RWPE2 (cell line): ENCODE data around the gene LAMTOR3.

Source experiments
- ATAC-seq: fragments of 200-7000 bp; cut with Tn5 transposase; 3 replicates; pipeline ENCODE4 v1.9.1; 2021; ENCODE audit warnings: low read depth
- DNase-seq: peaks from one replicate; pipeline ENCODE4 v3.0.0-alpha.2; 2020; ENCODE audit warnings: low spot score
- H3K27ac ChIP-seq: fragments of 450-650 bp; 2 replicates; pipeline ENCODE4 v1.5.1; 2017; ENCODE audit warnings: mild to moderate bottlenecking; ENCODE audit not compliant: poor library complexity, severe bottlenecking
- H3K27me3 ChIP-seq: fragments of 250-450 bp; sonication (Bioruptor Pico); 2 replicates; pipeline ENCODE4 v1.5.1; 2021; ENCODE audit warnings: mild to moderate bottlenecking, moderate library complexity; ENCODE audit not compliant: insufficient read depth, poor library complexity, severe bottlenecking
- H3K36me3 ChIP-seq: fragments of 250-450 bp; sonication (Bioruptor Pico); 2 replicates; pipeline ENCODE4 v1.5.1; 2020; ENCODE audit warnings: low read depth, mild to moderate bottlenecking, moderate library complexity
- H3K4me1 ChIP-seq: fragments of 250-450 bp; sonication (Bioruptor Pico); 2 replicates; pipeline ENCODE4 v1.5.1; 2021; ENCODE audit warnings: mild to moderate bottlenecking, moderate library complexity; ENCODE audit not compliant: insufficient read depth, poor library complexity, severe bottlenecking
- H3K4me3 ChIP-seq: fragments of 250-450 bp; sonication (Bioruptor Pico); 2 replicates; pipeline ENCODE4 v1.5.1; 2021; ENCODE audit warnings: mild to moderate bottlenecking, moderate library complexity; ENCODE audit not compliant: severe bottlenecking
- H3K9me3 ChIP-seq: fragments of 250-450 bp; sonication (Bioruptor Pico); 2 replicates; pipeline ENCODE4 v1.5.1; 2021; ENCODE audit warnings: mild to moderate bottlenecking, moderate library complexity; ENCODE audit not compliant: severe bottlenecking
- TF ChIP-seq, protein P1 (sequence below): fragments of 450-650 bp; IDR thresholded peaks from one replicate; pipeline ENCODE4 v1.5.1; 2017; ENCODE audit warnings: mild to moderate bottlenecking, moderate library complexity; ENCODE audit not compliant: poor library complexity, severe bottlenecking

LAMTOR3 gene

DNA sequence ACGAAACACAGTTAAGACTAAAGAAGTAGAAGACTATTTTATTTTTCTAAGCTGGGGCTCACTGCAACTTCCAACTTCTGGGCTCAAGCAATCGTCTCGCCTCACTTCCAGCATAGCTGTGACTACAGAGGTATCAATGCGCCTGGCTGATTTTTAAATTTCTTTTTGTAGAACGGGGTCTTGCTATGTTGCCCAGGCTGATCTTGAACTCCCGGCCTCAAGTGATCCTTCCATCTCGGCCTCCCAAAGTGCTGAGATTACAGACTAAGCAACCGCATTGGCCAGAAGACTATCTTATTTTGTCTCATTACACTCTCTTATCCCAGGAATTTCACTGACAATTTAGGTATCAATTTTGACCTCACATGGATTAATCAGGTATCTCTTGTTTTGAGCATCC lies 1.2 kb downstream of the LAMTOR3 start:
- H3K36me3 ChIP-seq, result peaks cover 38% of the 10 kb centered on the region
- no peak overlapping the region for H3K27ac ChIP-seq
- H3K4me1 ChIP-seq, result no peaks in the 10 kb centered on the region
- H3K4me3 ChIP-seq, result peak overlapping the region; percentile 96
- TF ChIP-seq, protein P1, sequence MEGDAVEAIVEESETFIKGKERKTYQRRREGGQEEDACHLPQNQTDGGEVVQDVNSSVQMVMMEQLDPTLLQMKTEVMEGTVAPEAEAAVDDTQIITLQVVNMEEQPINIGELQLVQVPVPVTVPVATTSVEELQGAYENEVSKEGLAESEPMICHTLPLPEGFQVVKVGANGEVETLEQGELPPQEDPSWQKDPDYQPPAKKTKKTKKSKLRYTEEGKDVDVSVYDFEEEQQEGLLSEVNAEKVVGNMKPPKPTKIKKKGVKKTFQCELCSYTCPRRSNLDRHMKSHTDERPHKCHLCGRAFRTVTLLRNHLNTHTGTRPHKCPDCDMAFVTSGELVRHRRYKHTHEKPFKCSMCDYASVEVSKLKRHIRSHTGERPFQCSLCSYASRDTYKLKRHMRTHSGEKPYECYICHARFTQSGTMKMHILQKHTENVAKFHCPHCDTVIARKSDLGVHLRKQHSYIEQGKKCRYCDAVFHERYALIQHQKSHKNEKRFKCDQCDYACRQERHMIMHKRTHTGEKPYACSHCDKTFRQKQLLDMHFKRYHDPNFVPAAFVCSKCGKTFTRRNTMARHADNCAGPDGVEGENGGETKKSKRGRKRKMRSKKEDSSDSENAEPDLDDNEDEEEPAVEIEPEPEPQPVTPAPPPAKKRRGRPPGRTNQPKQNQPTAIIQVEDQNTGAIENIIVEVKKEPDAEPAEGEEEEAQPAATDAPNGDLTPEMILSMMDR, result no peak
- DNase-seq (no peak), ATAC-seq (no peak)
- no peaks in the 10 kb centered on the region for H3K9me3 ChIP-seq
- no peaks in the 10 kb centered on the region for H3K27me3 ChIP-seq

DNA sequence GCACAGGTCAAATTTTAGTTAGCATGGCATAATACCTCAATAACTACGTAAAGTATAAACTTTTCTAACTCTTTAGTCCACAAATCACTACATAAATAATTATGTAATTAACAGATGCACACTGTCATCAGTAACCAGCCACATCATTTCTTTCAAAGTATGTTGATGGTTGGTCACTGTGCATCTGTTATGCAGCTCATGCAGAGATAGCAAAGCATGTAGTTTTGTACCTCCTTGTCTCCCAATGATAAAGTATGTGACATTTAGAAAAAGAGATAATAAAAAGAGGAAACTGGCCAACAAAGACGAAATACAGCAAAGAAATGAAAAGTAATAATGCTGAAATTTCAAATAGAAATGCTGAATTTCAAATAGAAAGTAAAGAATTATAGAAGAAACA lies 2.9 kb downstream of the LAMTOR3 start:
- TF ChIP-seq, protein P1, result no peak
- Histone ChIP-seq H3K27me3 (no peaks in the 10 kb centered on the region), H3K27ac (no peak overlapping the region), H3K9me3 (no peaks in the 10 kb centered on the region), H3K4me1 (no peaks in the 10 kb centered on the region), H3K36me3 (peaks cover 45% of the 10 kb centered on the region), H3K4me3 (no peak overlapping the region)
- ATAC-seq (no peak), DNase-seq (no peak)

DNA sequence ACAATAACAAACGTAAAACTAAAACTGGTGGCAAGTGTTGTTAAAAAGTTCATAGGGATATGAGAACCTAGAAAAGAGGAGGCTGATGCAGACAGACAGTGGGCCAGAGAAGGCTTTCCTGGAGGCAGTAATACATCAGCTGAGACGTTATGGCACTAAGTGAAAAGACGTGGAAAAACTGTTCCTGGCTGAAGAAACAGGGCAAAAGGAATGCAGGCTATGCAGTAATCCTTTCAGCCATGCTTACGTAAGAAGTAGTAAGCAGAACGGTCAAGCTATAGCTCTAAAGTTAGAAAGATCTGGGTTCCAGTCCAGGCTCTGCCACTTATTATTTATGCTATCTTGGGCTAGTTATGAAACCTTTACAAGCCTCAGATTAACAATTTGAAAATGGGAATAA lies 6.4 kb downstream of the LAMTOR3 start:
- TF ChIP-seq, protein P1, result no peak
- ATAC-seq (no peak), DNase-seq (no peak)
- no peak overlapping the region for H3K4me3 ChIP-seq
- no peaks in the 10 kb centered on the region for H3K9me3 ChIP-seq
- H3K4me1 ChIP-seq, result no peaks in the 10 kb centered on the region
- H3K36me3 ChIP-seq, result peaks cover 80% of the 10 kb centered on the region
- H3K27ac ChIP-seq, result no peak overlapping the region
- H3K27me3 ChIP-seq, result no peaks in the 10 kb centered on the region

DNA sequence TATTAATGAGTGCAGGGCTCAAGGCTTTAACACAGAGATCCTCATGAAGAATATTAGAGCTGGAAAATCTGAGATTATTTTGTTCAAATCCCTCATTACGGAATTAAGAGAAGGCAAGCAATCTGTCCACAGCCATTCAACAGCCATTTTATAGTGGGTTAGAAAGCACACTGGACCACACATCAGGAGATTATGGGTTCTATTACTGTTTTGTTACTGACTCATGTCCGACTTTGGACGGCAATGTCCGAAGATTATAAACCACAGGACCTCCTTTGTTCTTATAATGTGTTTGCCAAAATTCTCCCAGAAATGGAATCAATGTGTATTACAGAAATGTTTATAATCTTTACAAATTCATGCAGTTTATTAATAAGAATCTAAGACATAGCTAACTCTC lies 8.1 kb downstream of the LAMTOR3 start:
- H3K36me3 ChIP-seq, result peaks cover 86% of the 10 kb centered on the region
- H3K27ac ChIP-seq, result no peak overlapping the region

DNA sequence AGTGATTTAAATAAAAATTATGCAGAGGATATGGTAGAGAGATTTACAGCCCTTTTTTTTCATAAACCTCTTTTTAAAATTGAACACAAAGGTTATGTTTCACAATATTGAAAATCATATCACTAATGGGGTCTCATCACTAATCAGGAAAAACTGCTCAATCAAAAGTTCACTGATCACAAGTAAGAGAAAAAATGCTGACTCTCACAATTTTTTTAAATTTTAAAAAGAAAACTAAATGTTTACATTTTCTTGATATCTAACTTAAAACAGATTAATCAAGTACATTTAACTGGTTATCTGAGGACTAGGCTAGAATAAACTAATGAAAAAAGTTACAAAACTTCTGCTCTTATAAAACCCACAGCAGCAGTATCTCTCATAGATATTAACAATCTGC lies 8.5 kb downstream of the LAMTOR3 start:
- no peaks in the 10 kb centered on the region for H3K4me1 ChIP-seq
- TF ChIP-seq, protein P1, result no peak
- ATAC-seq, result no peak
- H3K36me3 ChIP-seq, result peaks cover 88% of the 10 kb centered on the region
- no peak overlapping the region for H3K27ac ChIP-seq
- no peaks in the 10 kb centered on the region for H3K27me3 ChIP-seq
- no peak overlapping the region for H3K4me3 ChIP-seq
- H3K9me3 ChIP-seq, result no peaks in the 10 kb centered on the region
- no peak for DNase-seq

More for the DNA sequence above, 8.1 kb downstream of the LAMTOR3 start:
- H3K4me3 ChIP-seq, result no peak overlapping the region
- no peaks in the 10 kb centered on the region for H3K4me1 ChIP-seq
- TF ChIP-seq, protein P1, result no peak
- H3K9me3 ChIP-seq, result no peaks in the 10 kb centered on the region
- ATAC-seq (no peak), DNase-seq (no peak)
- H3K27me3 ChIP-seq, result no peaks in the 10 kb centered on the region
